CD4-positive, alpha-beta T cell treated with Interleukin-6 at 100 ng/mL for 8 hours (primary cell): ENCODE data around the gene GCNT2.
"Not testable (repeated sequence)": the region's sequence is repeated elsewhere in the genome, so short reads cannot be mapped to it uniquely, and the experiment has no call there.

Source experiments
- DNase-seq: peaks from one replicate; pipeline ENCODE4 v3.0.0-alpha.2; 2020; ENCODE audit warnings: mixed read lengths, low spot score

GCNT2 gene

DNA sequence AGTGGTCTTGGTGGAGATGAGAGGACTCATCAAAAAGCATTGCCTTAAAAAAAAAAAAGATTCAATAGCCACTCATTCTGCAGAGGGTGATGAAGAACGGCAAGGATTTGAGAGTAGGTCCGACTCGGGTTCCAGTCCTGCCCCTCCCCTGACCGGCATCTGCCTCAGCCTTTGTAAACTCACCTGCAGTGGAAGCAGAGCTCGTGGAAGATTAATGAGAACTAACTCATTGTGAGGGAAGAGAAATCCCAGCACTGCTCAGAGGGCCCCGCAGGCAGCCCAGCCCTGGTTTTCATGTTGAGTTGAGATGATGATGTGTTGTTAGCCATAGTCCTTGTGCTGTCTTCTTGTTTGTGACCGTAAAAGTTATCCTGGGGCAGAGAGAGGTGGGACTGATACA, 59.4 kb downstream of the GCNT2 start:
- no peak for DNase-seq

DNA sequence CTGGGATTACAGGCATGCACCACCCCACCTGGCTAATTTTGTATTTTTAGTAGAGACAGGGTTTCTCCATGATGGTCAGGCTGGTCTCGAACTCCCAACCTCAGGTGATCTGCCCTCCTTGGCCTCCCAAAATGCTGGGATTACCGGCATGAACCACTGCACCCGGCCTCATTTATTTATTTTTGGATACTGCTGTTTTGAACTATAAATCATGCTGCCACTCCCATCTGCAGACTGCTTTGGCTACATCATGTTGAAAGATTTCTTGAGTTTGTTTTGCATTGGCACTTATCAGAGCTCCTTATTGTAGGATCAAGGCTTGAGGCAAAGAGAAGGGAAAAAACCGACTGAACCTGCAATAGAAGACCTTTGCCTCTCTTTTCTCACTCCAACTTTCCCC, 60.3 kb downstream of the GCNT2 start:
- DNase-seq, result not testable (repeated sequence)

- no peak for DNase-seq
Observed at GRCh38 chr6:10582774-10583508, 61.8 kb downstream of the GCNT2 start.

GRCh38 chr6:10583509-10583901, 62.4 kb downstream of the GCNT2 start:
- no peak for DNase-seq

DNA sequence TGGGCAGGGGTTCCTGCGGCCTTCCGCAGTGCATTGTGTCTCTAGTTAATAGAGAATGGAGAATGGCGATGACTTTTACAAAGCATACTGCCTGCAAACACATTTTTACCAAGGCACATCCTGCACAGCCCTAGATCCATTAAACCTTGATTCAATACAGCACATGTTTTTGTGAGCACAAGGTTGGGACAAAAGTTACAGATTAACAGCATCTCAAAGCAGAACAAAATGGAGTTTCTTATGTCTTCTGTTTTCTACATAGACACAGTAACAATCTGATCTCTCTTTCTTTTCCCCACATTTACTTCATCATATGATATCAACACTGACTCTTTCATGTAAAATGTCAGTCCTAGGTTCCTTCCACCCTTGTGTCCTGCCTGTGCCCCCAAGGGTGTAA, 63.5 kb downstream of the GCNT2 start:
- no peak for DNase-seq

- no peak for DNase-seq
Observed at GRCh38 chr6:10585209-10585845, 64.2 kb downstream of the GCNT2 start.

GRCh38 chr6:10586302-10586701, 65.2 kb downstream of the GCNT2 start:
- no peak for DNase-seq

GRCh38 chr6:10587656-10588406, 66.7 kb downstream of the GCNT2 start:
- no peak for DNase-seq

DNA sequence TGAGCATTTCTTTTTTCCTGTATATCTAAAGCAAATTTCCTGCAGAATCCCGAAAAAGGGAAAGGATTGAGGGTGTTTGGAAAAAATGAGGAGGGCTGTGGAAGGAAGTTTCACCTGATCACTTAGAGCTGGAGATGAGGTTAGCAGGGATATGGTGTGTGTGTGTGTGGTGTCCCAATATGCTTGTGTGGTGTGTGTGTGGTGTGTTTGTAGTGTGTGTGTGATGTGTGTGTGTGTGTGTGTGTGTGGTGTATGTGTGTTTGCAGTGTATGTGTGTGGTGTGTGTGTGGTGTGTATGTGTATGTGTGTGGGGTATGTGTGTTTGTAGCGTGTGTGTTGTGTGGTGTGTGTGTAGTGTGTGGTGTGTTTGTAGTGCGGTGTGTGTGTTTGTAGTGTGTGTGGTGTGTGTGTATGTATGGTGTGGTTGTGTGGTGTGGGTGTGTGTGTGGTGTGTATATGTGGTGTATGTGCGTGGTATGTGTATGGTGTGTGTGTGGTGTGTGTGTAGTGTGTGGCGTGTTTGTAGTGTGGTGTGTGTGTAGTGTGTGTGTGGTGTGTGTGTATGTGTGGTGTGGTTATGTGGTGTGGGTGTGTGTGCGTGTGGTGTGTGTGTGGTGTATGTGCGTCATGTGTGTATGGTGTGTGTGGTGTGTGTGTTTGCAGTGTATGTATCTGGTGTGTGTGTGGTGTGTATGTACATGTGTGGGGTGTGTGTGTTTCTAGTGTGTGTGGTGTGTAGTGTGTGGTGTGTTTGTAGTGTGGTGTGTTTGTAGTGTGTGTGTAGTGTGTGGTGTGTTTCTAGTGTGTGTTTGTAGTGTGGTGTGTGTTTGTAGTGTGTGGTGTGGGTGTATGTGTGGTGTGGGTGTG, 67.6 kb downstream of the GCNT2 start:
- no peak for DNase-seq

GRCh38 chr6:10589429-10589727, 68.2 kb downstream of the GCNT2 start:
- no peak for DNase-seq

DNA sequence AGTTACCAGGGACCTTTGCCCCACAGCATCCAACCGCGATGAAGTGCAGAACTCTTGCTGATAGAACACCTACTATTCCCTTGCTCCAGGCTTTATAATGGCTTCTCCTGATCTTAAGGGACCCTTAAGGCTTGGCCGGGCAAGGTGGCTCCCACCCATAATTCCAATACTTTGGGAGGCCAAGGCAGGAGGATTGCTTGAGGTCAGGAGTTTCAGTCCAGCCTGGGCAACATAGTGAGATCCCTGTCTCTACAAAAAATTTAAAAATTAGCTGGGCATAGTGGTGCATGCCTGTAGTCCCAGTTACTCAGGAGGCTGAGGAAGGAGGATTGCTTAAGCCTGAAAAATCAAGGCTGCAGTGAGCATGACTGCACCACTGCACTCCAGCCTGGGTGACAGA, 68.8 kb downstream of the GCNT2 start:
- DNase-seq, result no peak

GRCh38 chr6:10591422-10592160, 70.4 kb downstream of the GCNT2 start:
- no peak for DNase-seq

GRCh38 chr6:10595731-10596664, 74.8 kb downstream of the GCNT2 start:
- no peak for DNase-seq

- no peak for DNase-seq
Observed at GRCh38 chr6:10597499-10598001, 76.4 kb downstream of the GCNT2 start.

- no peak for DNase-seq
Observed at GRCh38 chr6:10598084-10598960, 77.2 kb downstream of the GCNT2 start.

GRCh38 chr6:10599046-10599445, 77.9 kb downstream of the GCNT2 start:
- DNase-seq, result no peak

GRCh38 chr6:10600681-10601080, 79.5 kb downstream of the GCNT2 start:
- DNase-seq, result not testable (repeated sequence)

DNA sequence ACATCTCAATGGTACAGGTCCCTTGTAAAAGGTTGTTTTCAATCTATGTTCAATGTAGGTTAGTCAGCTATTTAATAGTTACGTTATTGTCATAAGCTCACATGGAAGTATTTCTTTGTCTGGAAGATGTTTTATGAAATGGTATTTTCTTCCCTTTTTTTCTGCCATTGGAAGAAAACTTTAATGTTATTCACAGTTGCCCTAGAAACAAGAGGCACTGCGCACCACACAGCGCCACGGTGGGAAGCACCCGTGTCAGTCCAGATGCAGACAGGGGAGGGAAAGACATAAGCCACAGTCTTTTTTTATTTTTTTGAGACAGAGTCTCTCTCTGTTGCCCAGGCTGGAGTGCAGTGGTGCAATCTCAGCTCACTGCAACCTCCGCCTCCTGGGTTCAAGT, 82.1 kb downstream of the GCNT2 start:
- DNase-seq, result no peak

- DNase-seq, result no peak
Observed at GRCh38 chr6:10609038-10609437, 87.9 kb downstream of the GCNT2 start.
